DOHH2 (cell line): ENCODE measurements around the gene MRPL12.

Source experiments
- H3F3A ChIP-seq: fragments of 200-600 bp; sonication (generic), shearing (Covaris generic); 2 replicates; pipeline ENCODE4 v1.6.0; 2016; ENCODE audit warnings: antibody characterized with exemption, mild to moderate bottlenecking; ENCODE audit not compliant: control insufficient read depth, insufficient read depth
- H3K27ac ChIP-seq: fragments of 200-600 bp; sonication (generic); 2 replicates; pipeline ENCODE4 v1.5.1; 2014; ENCODE audit warnings: low read depth, mild to moderate bottlenecking, low read length, moderate library complexity
- H3K27me3 ChIP-seq: fragments of 200-600 bp; sonication (generic); 2 replicates; pipeline ENCODE4 v1.6.1; 2014; ENCODE audit warnings: mild to moderate bottlenecking, low read length, mixed read lengths; ENCODE audit not compliant: control insufficient read depth
- H3K36me3 ChIP-seq: fragments of 200-600 bp; sonication (generic); 2 replicates; pipeline ENCODE4 v1.6.1; 2014; ENCODE audit warnings: mild to moderate bottlenecking, low read length, moderate library complexity, mixed read lengths; ENCODE audit not compliant: control insufficient read depth
- H3K4me1 ChIP-seq: fragments of 200-600 bp; sonication (generic); 2 replicates; pipeline ENCODE4 v1.6.1; 2014; ENCODE audit warnings: mild to moderate bottlenecking, low read length, mixed read lengths; ENCODE audit not compliant: control insufficient read depth
- H3K4me2 ChIP-seq: fragments of 200-600 bp; sonication (generic); 2 replicates; pipeline ENCODE4 v1.6.0; 2014; ENCODE audit warnings: mild to moderate bottlenecking, low read length, moderate library complexity
- H3K4me3 ChIP-seq: fragments of 200-600 bp; sonication (generic); 2 replicates; pipeline ENCODE4 v1.5.1; 2014; ENCODE audit warnings: mild to moderate bottlenecking, low read length, mixed read lengths
- H3K79me2 ChIP-seq: fragments of 200-600 bp; sonication (generic); 2 replicates; pipeline ENCODE4 v1.6.1; 2014; ENCODE audit warnings: mild to moderate bottlenecking, low read length, mixed read lengths; ENCODE audit not compliant: control insufficient read depth
- H3K9me2 ChIP-seq: fragments of 200-600 bp; sonication (generic); replicated peaks from 2 replicates; pipeline ENCODE4 v1.6.1; 2014; ENCODE audit warnings: mild to moderate bottlenecking, low read length, mixed read lengths; ENCODE audit not compliant: control insufficient read depth
- H3K9me3 ChIP-seq: fragments of 200-600 bp; sonication (generic); 2 replicates; pipeline ENCODE4 v1.6.1; 2014; ENCODE audit warnings: antibody characterized with exemption, low read length, mixed read lengths; ENCODE audit not compliant: control insufficient read depth, insufficient read depth
- H4K20me1 ChIP-seq: fragments of 200-600 bp; sonication (generic); 2 replicates; pipeline ENCODE4 v1.6.0; 2014; ENCODE audit warnings: low read depth, mild to moderate bottlenecking, antibody characterized with exemption, low read length, moderate library complexity; ENCODE audit not compliant: control insufficient read depth, insufficient read depth
- CTCF ChIP-seq: fragments of 200-600 bp; sonication (generic); IDR thresholded peaks from one replicate; pipeline ENCODE4 v1.5.1; 2014; ENCODE audit warnings: antibody characterized with exemption, mild to moderate bottlenecking, low read depth, low read length; ENCODE audit not compliant: poor library complexity, severe bottlenecking
- EZH2phosphoT487 ChIP-seq: fragments of 200-600 bp; sonication (generic); IDR thresholded peaks from 2 replicates; pipeline ENCODE4 v1.6.1; 2017; ENCODE audit warnings: borderline replicate concordance, mild to moderate bottlenecking, antibody characterized with exemption, low read length, moderate library complexity, mixed read lengths

MRPL12 gene

GRCh38 chr17:81705518-81706231, 2.5 kb downstream of the MRPL12 start:
- Histone ChIP-seq H3K27ac (no peak overlapping the region), H3K9me2 (no peaks in the 10 kb centered on the region), H4K20me1 (peaks cover 17% of the 10 kb centered on the region; the same call in 1 of the 2 replicates), H3K9me3 (no peaks in the 10 kb centered on the region), H3K4me2 (no peak overlapping the region), H3K4me1 (peaks cover 30% of the 10 kb centered on the region), H3K79me2 (peaks cover 70% of the 10 kb centered on the region), H3K27me3 (no peaks in the 10 kb centered on the region), H3F3A (peaks cover 18% of the 10 kb centered on the region), H3K36me3 (peaks cover 83% of the 10 kb centered on the region), H3K4me3 (no peak overlapping the region)
- TF ChIP-seq CTCF (no peak), EZH2phosphoT487 (no peak)

- Histone ChIP-seq H3K9me2 (no peaks in the 10 kb centered on the region), H4K20me1 (peaks cover 14% of the 10 kb centered on the region; the same call in 1 of the 2 replicates), H3F3A (peaks cover 18% of the 10 kb centered on the region), H3K4me1 (peaks cover 30% of the 10 kb centered on the region), H3K4me2 (no peak overlapping the region), H3K9me3 (no peaks in the 10 kb centered on the region), H3K4me3 (no peak overlapping the region), H3K27ac (no peak overlapping the region), H3K79me2 (peaks cover 67% of the 10 kb centered on the region), H3K27me3 (no peaks in the 10 kb centered on the region), H3K36me3 (peaks cover 78% of the 10 kb centered on the region)
- TF ChIP-seq CTCF (no peak), EZH2phosphoT487 (no peak)
Measured at GRCh38 chr17:81706232-81706611, 3.1 kb downstream of the MRPL12 start.

- peaks cover 21% of the 10 kb centered on the region for H3F3A ChIP-seq
Measured at GRCh38 chr17:81706757-81707624, 3.8 kb downstream of the MRPL12 start.

More at GRCh38 chr17:81706757-81707624, 3.8 kb downstream of the MRPL12 start:
- H3K36me3 ChIP-seq: peaks cover 70% of the 10 kb centered on the region
- H3K4me3 ChIP-seq: no peak overlapping the region
- H3K4me1 ChIP-seq: peaks cover 30% of the 10 kb centered on the region
- no peak overlapping the region for H3K4me2 ChIP-seq
- peaks cover 8% of the 10 kb centered on the region; the same call in 1 of the 2 replicates for H4K20me1 ChIP-seq
- peaks cover 60% of the 10 kb centered on the region for H3K79me2 ChIP-seq
- H3K9me3 ChIP-seq: no peaks in the 10 kb centered on the region
- H3K27ac ChIP-seq: no peak overlapping the region
- H3K9me2 ChIP-seq: no peaks in the 10 kb centered on the region
- H3K27me3 ChIP-seq: no peaks in the 10 kb centered on the region
- TF ChIP-seq CTCF (peak; percentile 14), EZH2phosphoT487 (no peak)
